Endodermal cell (in vitro differentiated cells): ENCODE results near the gene USP37. TPM values are rescaled to one million over a fixed set of nuclear protein-coding genes. Genes with fewer than 3 reads are reported as not detected.

Source experiments
- DNase-seq: peaks from one replicate; pipeline ENCODE4 v3.0.0-alpha.2; 2017
- H3K27ac ChIP-seq: 2 replicates; pipeline ENCODE4 v1.5.1; 2013; ENCODE audit warnings: mild to moderate bottlenecking, low read depth, low read length, moderate library complexity
- H3K27me3 ChIP-seq: 2 replicates; pipeline ENCODE4 v1.6.1; 2013; ENCODE audit warnings: mild to moderate bottlenecking, low read length, moderate library complexity; ENCODE audit not compliant: insufficient read depth, control insufficient read depth, poor library complexity, severe bottlenecking
- H3K36me3 ChIP-seq: 2 replicates; pipeline ENCODE4 v1.7.0; 2013; ENCODE audit warnings: mild to moderate bottlenecking, low read length, moderate library complexity; ENCODE audit not compliant: control insufficient read depth, insufficient read depth
- H3K4me1 ChIP-seq: one replicate; pipeline ENCODE4 v1.7.0; 2013; ENCODE audit warnings: low read length; ENCODE audit not compliant: control insufficient read depth, insufficient read depth
- H3K4me3 ChIP-seq: 2 replicates; pipeline ENCODE4 v1.5.1; 2013; ENCODE audit warnings: mild to moderate bottlenecking, low read length, moderate library complexity
- H3K9ac ChIP-seq: 2 replicates; pipeline ENCODE4 v1.6.1; 2013; ENCODE audit warnings: mild to moderate bottlenecking, low read length, moderate library complexity; ENCODE audit not compliant: poor library complexity, severe bottlenecking; ENCODE audit errors: extremely low read depth
- H3K9me3 ChIP-seq: 2 replicates; pipeline ENCODE4 v1.6.1; 2013; ENCODE audit warnings: mild to moderate bottlenecking, low read length, moderate library complexity; ENCODE audit not compliant: control insufficient read depth
- H3K27ac Mint-ChIP-seq: 2 replicates; pipeline ENCODE4 v1.8.0; 2020; ENCODE audit warnings: mixed read lengths
- H3K27me3 Mint-ChIP-seq: 2 replicates; pipeline ENCODE4 v1.8.0; 2021; ENCODE audit warnings: mild to moderate bottlenecking, mixed read lengths; ENCODE audit not compliant: insufficient read depth
- H3K36me3 Mint-ChIP-seq: 2 replicates; pipeline ENCODE4 v1.8.0; 2020; ENCODE audit warnings: low read depth, mixed read lengths
- H3K4me1 Mint-ChIP-seq: 2 replicates; pipeline ENCODE4 v1.8.0; 2020; ENCODE audit warnings: mixed read lengths
- H3K4me3 Mint-ChIP-seq: 2 replicates; pipeline ENCODE4 v1.8.0; 2020; ENCODE audit warnings: mild to moderate bottlenecking, moderate library complexity, mixed read lengths
- H3K9me3 Mint-ChIP-seq: 2 replicates; pipeline ENCODE4 v1.8.0; 2020; ENCODE audit warnings: mild to moderate bottlenecking, mixed read lengths
- WGBS, 2 experiments: methylation state at CpG; one replicate each; pipeline versions ENCODE4 v1.1.5 to v1.1.7; 2013; ENCODE audit warnings: missing lambda C conversion rate in 2 of 2, mixed read lengths in 1 of 2; ENCODE audit not compliant: insufficient coverage in 1 of 2, insufficient read length in 1 of 2; 5-methylcytosine and 5-hydroxymethylcytosine counted together
- total RNA-seq, 2 donors: library from RNA; stranded (reverse); fragmentation: NEBNext Ultra II Directional in 1 of 2; extraction: Animal tissue kit (Norgen Biotek cat#: 25700) in 1 of 2; gene quantifications; 2 replicates in 1 of 2; 3 replicates in 1 of 2; pipeline ENCODE4 v1.2.1, GENCODE V29; 2021
- TF ChIP-seq, protein P1 (sequence below): fragments of 200-600 bp; sonication (generic); conservative IDR thresholded peaks from 2 replicates; pipeline ENCODE4 v1.5.0; 2021; ENCODE audit warnings: antibody characterized with exemption, mild to moderate bottlenecking

USP37 gene
- total RNA-seq, 2 donors from 2014 or later = 23.2 to 24.0 TPM

DNA sequence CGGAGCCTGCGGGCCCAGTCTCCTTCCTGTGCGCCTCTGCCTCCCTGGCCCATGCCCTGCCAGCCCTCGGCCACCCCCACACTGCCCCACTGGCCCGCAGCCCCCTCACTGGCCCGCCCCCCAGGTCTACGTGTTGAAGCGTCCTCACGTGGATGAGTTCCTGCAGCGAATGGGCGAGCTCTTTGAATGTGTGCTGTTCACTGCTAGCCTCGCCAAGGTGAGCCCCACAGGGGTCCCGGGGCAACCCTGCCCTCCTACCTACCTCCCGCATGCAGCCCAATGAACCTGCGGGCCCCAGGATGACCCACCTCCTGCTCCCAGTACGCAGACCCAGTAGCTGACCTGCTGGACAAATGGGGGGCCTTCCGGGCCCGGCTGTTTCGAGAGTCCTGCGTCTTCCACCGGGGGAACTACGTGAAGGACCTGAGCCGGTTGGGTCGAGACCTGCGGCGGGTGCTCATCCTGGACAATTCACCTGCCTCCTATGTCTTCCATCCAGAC lies 165.2 kb downstream of the USP37 start:
- Histone ChIP-seq H3K4me1 (peaks cover 11% of the 10 kb centered on the region), H3K27ac (no peak overlapping the region), H3K36me3 (peaks cover 33% of the 10 kb centered on the region), H3K9me3 (no peaks in the 10 kb centered on the region), H3K4me3 (no peak overlapping the region), H3K27me3 (no peaks in the 10 kb centered on the region), H3K9ac (no peak overlapping the region)
- 93% methylated on average over 20 to 26 of the region's 26 CpGs for WGBS, 2 experiments
- Mint-ChIP-seq H3K9me3 (no peaks in the 10 kb centered on the region), H3K27me3 (peaks cover 2% of the 10 kb centered on the region), H3K27ac (no peak overlapping the region), H3K4me1 (peaks cover 20% of the 10 kb centered on the region), H3K36me3 (peaks cover 20% of the 10 kb centered on the region), H3K4me3 (no peak overlapping the region)
- no peak for DNase-seq
- TF ChIP-seq, protein P1, sequence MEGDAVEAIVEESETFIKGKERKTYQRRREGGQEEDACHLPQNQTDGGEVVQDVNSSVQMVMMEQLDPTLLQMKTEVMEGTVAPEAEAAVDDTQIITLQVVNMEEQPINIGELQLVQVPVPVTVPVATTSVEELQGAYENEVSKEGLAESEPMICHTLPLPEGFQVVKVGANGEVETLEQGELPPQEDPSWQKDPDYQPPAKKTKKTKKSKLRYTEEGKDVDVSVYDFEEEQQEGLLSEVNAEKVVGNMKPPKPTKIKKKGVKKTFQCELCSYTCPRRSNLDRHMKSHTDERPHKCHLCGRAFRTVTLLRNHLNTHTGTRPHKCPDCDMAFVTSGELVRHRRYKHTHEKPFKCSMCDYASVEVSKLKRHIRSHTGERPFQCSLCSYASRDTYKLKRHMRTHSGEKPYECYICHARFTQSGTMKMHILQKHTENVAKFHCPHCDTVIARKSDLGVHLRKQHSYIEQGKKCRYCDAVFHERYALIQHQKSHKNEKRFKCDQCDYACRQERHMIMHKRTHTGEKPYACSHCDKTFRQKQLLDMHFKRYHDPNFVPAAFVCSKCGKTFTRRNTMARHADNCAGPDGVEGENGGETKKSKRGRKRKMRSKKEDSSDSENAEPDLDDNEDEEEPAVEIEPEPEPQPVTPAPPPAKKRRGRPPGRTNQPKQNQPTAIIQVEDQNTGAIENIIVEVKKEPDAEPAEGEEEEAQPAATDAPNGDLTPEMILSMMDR = no peak

DNA sequence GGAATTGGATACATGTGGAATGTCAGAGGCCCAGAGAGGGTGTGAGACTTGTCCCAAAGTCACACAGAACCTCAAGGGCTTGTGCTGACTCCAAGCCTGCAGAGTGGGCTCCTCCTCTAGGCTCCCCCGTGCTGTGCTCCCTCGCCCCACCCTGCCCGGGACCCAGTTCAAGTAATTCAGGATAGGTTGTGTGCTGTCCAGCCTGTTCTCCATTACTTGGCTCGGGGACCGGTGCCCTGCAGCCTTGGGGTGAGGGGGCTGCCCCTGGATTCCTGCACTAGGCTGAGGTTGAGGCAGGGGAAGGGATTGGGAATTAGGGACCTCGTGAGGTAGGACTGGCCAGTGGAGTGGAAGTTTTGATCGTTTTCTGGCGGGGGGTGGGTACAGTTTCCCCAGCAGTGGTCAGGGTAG lies 165.7 kb downstream of the USP37 start:
- Histone ChIP-seq H3K27me3 (no peaks in the 10 kb centered on the region), H3K4me1 (peaks cover 11% of the 10 kb centered on the region), H3K4me3 (no peak overlapping the region), H3K9me3 (no peaks in the 10 kb centered on the region), H3K27ac (no peak overlapping the region), H3K36me3 (peaks cover 33% of the 10 kb centered on the region), H3K9ac (no peak overlapping the region)
- no peaks in the 10 kb centered on the region for H3K9me3 Mint-ChIP-seq
- no peak for DNase-seq
- 93 to 100% methylated on average over 2 to 8 of the region's 8 CpGs for WGBS, 2 experiments
- peak overlapping the region; percentile 10 for H3K27ac Mint-ChIP-seq
- H3K4me3 Mint-ChIP-seq = no peak overlapping the region
- peaks cover 7% of the 10 kb centered on the region for H3K27me3 Mint-ChIP-seq
- H3K4me1 Mint-ChIP-seq = peaks cover 25% of the 10 kb centered on the region
- TF ChIP-seq, protein P1 = no peak
- peaks cover 20% of the 10 kb centered on the region for H3K36me3 Mint-ChIP-seq

DNA sequence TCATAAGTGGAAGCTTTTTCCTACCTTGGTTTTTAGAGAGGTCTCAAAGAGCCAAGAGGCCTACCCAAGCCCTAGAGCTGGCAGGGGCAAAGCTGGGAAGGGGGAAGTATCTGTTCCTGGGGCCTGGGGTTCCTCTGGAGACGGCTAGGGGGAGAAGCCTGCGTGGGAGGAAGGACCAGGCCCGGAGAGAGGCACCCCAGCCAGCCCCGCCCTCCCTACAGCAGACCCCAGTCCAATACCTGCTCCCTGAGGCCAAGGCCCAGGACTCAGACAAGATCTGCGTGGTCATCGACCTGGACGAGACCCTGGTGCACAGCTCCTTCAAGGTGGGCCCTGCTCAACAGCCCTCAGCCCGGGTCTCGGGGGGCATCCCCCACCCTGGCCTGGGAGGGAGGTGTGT lies 166.3 kb downstream of the USP37 start:
- Mint-ChIP-seq H3K4me1 (peaks cover 25% of the 10 kb centered on the region), H3K9me3 (no peaks in the 10 kb centered on the region), H3K36me3 (peaks cover 20% of the 10 kb centered on the region), H3K27me3 (peaks cover 13% of the 10 kb centered on the region), H3K4me3 (peak overlapping the region; percentile 88), H3K27ac (no peak overlapping the region)
- peaks cover 6% of the 10 kb centered on the region for H3K4me1 ChIP-seq
- DNase-seq = no peak
- H3K27me3 ChIP-seq = no peaks in the 10 kb centered on the region
- no peak overlapping the region for H3K9ac ChIP-seq
- no peak overlapping the region for H3K4me3 ChIP-seq
- peaks cover 33% of the 10 kb centered on the region for H3K36me3 ChIP-seq
- H3K9me3 ChIP-seq = no peaks in the 10 kb centered on the region
- WGBS, 2 experiments = 92 to 100% methylated on average over 3 to 9 of the region's 9 CpGs
- no peak overlapping the region for H3K27ac ChIP-seq
- TF ChIP-seq, protein P1 = no peak
